NOMO-1 (cell line): Measurements from ENCODE around the gene CHRND.

Experiments used
- DNase-seq, 2 experiments: peaks; one replicate each; lab custom pipeline; 2025; ENCODE audit not compliant: unreplicated experiment in 2 of 2; lab: John Stamatoyannopoulos, UW

CHRND gene

GRCh38 chr2:232541195-232541960 is 15.4 kb downstream of the CHRND start:
- DNase-seq = no peak

- no peak for DNase-seq
These were observed 16.2 kb downstream of the CHRND start for GRCh38 chr2:232541961-232542714.

- no peak for DNase-seq
These were observed 16.9 kb downstream of the CHRND start for GRCh38 chr2:232542715-232543467.

- DNase-seq = no peak
These were observed 17.5 kb downstream of the CHRND start for GRCh38 chr2:232543491-232543890.

GRCh38 chr2:232543928-232544631 is 18.1 kb downstream of the CHRND start:
- DNase-seq = no peak

- DNase-seq = no peak
These were observed 18.7 kb downstream of the CHRND start for GRCh38 chr2:232544674-232545073.

GRCh38 chr2:232545511-232546375 is 19.8 kb downstream of the CHRND start:
- DNase-seq = no peak

- DNase-seq = no peak
These were observed 22.0 kb downstream of the CHRND start for GRCh38 chr2:232547991-232548390.

GRCh38 chr2:232549655-232550353 is 23.8 kb downstream of the CHRND start:
- no peak for DNase-seq

GRCh38 chr2:232550354-232551249 is 24.6 kb downstream of the CHRND start, which contains the start of the genes EIF4E2 and TIGD1:
TSS of gene EIF4E2 (plus strand) at chr2:232550689. CDS start at chr2:232550725, 36 bp downstream.
TSS of gene TIGD1 (minus strand) at chr2:232550557. CDS start at chr2:232549882, 675 bp downstream.
- peak; percentile 83 to 91 for DNase-seq

- DNase-seq = peak in 1 of 2 experiments; percentile 50
These were observed 25.3 kb downstream of the CHRND start for GRCh38 chr2:232551250-232551638.

GRCh38 chr2:232551776-232552175 is 25.8 kb downstream of the CHRND start:
- no peak for DNase-seq

- no peak for DNase-seq
These were observed 30.5 kb downstream of the CHRND start for GRCh38 chr2:232556426-232556825.

- DNase-seq = no peak
These were observed 36.7 kb downstream of the CHRND start for GRCh38 chr2:232562515-232563151.

GRCh38 chr2:232563580-232563979 is 37.6 kb downstream of the CHRND start:
- no peak for DNase-seq

- no peak for DNase-seq
These were observed 41.8 kb downstream of the CHRND start for GRCh38 chr2:232567721-232568120.

GRCh38 chr2:232568161-232568560 is 42.2 kb downstream of the CHRND start:
- peak; percentile 24 to 59 for DNase-seq

GRCh38 chr2:232569541-232569940 is 43.6 kb downstream of the CHRND start:
- DNase-seq = no peak
